Measurements from ENCODE around the gene NR2C2. TPM values are rescaled to one million over a fixed set of nuclear protein-coding genes. Genes with fewer than 3 reads are reported as not detected.

NR2C2 gene
- total and polyA plus RNA-seq, 4 donors: 3.3 to 21.8 (median 14.5) TPM

DNA sequence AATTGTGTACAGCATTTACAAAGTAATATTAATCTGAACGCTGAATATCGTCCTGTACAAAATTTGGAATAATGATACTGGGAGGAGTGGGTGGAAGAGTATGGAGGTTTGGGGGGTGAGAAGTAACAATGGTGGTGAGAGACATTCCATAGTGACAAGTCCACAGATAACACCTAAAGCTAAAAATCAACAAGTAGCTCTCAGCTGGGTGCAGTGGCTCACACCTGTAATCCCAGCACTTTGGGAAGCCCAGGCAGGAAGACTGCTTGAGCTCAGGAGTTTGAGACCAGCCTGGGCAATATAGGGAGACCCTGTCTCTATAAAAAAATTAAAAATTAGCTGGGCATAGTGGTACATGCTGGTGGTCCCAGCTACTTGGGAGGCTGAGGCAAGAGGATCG lies 112.6 kb downstream of the NR2C2 start:
- H3K9ac ChIP-seq (ENCODE audit: low read depth in 1 of 2, low read length in 2 of 2): no peak overlapping the region
- 96% methylated on average over 3 of the region's 3 CpGs for WGBS
- no peak for DNase-seq (ENCODE audit: low spot score)

DNA sequence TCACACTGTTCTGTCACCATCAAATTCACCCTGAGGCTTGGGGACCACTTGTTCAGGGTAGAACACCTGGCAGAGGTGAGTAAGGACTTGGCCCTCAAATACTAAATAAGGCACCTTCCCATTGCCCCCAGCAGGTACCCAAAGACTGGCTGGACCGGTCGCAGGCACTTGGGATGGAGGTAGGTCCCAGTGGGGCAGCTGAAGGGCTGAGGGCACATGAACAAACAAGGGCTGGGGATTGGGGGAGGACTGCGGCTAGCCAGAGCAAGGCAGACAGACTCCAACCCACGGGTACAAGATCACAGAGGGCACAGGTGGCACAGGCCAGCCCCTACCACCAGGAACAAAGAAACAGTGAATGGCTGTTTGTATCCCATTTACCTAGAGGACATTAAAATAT lies 115.9 kb downstream of the NR2C2 start:
- Histone ChIP-seq H3K36me3 (ENCODE audit: control insufficient read depth in 4 of 4, insufficient read depth in 3 of 4, low read depth in 1 of 4, low read length in 3 of 4) (peaks cover 0 to 10% (median 8%) of the 10 kb centered on the region in 4 donors), H3K9me3 (ENCODE audit: control insufficient read depth in 4 of 4, low read length in 3 of 4) (no peaks in the 10 kb centered on the region), H3K27ac (ENCODE audit: low read depth in 1 of 2, low read length in 2 of 2) (peak overlapping the region; percentile 3 to 37), H3K9ac (ENCODE audit: low read depth in 1 of 2, low read length in 2 of 2) (peak overlapping the region in 1 of 2 donors; percentile 93), H3K4me1 (ENCODE audit: control insufficient read depth in 4 of 4, insufficient read depth in 4 of 4, low read length in 3 of 4) (peaks cover 3 to 16% (median 15%) of the 10 kb centered on the region in 4 donors), H3K27me3 (ENCODE audit: control insufficient read depth in 4 of 4, insufficient read depth in 4 of 4, low read length in 3 of 4) (no peaks in the 10 kb centered on the region), H3K4me3 (ENCODE audit: low read depth in 1 of 3, low read length in 3 of 3) (peak overlapping the region in 1 of 3 donors; percentile 92)
- 62% methylated on average over 4 of the region's 4 CpGs for WGBS
- no peak for DNase-seq (ENCODE audit: low spot score)
- TF ChIP-seq NR2F2 (IDR thresholded peaks at IDR 0.05) (no peak), GABPA (IDR thresholded peaks at IDR 0.05 in 1 of 2, conservative IDR thresholded peaks at IDR 0.05 in 1 of 2) (no peak), TAF1 (conservative IDR thresholded peaks at IDR 0.05) (no peak), SP1 (IDR thresholded peaks at IDR 0.05) (no peak), FOXA1 (IDR thresholded peaks at IDR 0.05) (no peak), EGR1 (IDR thresholded peaks at IDR 0.05; ENCODE audit: low read depth in 2 of 2) (no peak), HNF4G (IDR thresholded peaks at IDR 0.05) (no peak), RAD21 (IDR thresholded peaks at IDR 0.05) (no peak), RXRA (IDR thresholded peaks at IDR 0.05) (no peak), YY1 (IDR thresholded peaks at IDR 0.05) (no peak)
- TF ChIP-seq, protein P1, sequence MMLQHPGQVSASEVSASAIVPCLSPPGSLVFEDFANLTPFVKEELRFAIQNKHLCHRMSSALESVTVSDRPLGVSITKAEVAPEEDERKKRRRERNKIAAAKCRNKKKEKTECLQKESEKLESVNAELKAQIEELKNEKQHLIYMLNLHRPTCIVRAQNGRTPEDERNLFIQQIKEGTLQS (IDR thresholded peaks at IDR 0.05): no peak
- TF ChIP-seq, protein P2, sequence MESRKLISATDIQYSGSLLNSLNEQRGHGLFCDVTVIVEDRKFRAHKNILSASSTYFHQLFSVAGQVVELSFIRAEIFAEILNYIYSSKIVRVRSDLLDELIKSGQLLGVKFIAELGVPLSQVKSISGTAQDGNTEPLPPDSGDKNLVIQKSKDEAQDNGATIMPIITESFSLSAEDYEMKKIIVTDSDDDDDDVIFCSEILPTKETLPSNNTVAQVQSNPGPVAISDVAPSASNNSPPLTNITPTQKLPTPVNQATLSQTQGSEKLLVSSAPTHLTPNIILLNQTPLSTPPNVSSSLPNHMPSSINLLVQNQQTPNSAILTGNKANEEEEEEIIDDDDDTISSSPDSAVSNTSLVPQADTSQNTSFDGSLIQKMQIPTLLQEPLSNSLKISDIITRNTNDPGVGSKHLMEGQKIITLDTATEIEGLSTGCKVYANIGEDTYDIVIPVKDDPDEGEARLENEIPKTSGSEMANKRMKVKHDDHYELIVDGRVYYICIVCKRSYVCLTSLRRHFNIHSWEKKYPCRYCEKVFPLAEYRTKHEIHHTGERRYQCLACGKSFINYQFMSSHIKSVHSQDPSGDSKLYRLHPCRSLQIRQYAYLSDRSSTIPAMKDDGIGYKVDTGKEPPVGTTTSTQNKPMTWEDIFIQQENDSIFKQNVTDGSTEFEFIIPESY (IDR thresholded peaks at IDR 0.05): no peak
- TF ChIP-seq, protein P3, sequence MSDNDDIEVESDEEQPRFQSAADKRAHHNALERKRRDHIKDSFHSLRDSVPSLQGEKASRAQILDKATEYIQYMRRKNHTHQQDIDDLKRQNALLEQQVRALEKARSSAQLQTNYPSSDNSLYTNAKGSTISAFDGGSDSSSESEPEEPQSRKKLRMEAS (IDR thresholded peaks at IDR 0.05): no peak

More for the DNA sequence above, 112.6 kb downstream of the NR2C2 start:
- H3K27ac ChIP-seq (ENCODE audit: low read depth in 1 of 2, low read length in 2 of 2): no peak overlapping the region
- peaks cover 6 to 22% (median 10%) of the 10 kb centered on the region in 4 donors for H3K36me3 ChIP-seq (ENCODE audit: control insufficient read depth in 4 of 4, insufficient read depth in 3 of 4, low read depth in 1 of 4, low read length in 3 of 4)
- H3K27me3 ChIP-seq (ENCODE audit: control insufficient read depth in 4 of 4, insufficient read depth in 4 of 4, low read length in 3 of 4): no peaks in the 10 kb centered on the region
- peaks cover 3 to 16% (median 15%) of the 10 kb centered on the region in 4 donors for H3K4me1 ChIP-seq (ENCODE audit: control insufficient read depth in 4 of 4, insufficient read depth in 4 of 4, low read length in 3 of 4)
- H3K9me3 ChIP-seq (ENCODE audit: control insufficient read depth in 4 of 4, low read length in 3 of 4): no peaks in the 10 kb centered on the region
- TF ChIP-seq GABPA (IDR thresholded peaks at IDR 0.05 in 1 of 2, conservative IDR thresholded peaks at IDR 0.05 in 1 of 2) (no peak), HNF4A (conservative IDR thresholded peaks at IDR 0.05) (no peak), EGR1 (IDR thresholded peaks at IDR 0.05; ENCODE audit: low read depth in 2 of 2) (no peak)
- H3K4me3 ChIP-seq (ENCODE audit: low read depth in 1 of 3, low read length in 3 of 3): no peak overlapping the region

DNA sequence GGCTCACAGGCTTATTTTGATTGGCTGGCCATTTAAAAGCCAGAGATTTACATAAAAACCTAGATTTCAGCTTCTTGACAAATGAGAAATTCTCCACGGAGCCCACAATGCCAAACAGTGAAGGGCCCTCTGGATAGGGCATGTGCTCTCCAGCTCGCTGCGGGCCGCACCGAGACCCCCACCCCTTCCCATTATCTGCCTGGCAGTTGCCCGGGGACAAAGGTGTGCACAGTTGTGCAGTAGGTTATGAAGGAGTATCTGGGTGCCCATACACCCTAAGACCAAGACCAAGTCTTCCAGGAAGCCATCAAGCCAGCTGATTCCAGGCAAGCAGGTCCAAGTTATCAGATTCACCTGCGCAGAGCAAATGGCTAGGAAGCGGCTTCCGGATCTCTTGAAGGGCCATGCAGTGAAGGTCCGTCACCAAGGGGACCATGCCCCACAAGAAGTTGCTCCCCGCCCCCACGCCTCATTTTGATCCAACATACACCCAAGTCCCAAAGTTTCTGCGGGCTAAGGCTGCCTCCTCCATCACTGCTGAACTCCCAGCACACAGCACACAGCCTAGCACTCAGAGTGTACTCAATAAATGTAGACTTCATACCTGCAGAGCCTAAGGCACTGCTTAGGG lies 116.4 kb downstream of the NR2C2 start:
- Histone ChIP-seq H3K36me3 (ENCODE audit: control insufficient read depth in 4 of 4, insufficient read depth in 3 of 4, low read depth in 1 of 4, low read length in 3 of 4) (peaks cover 0 to 6% (median 5%) of the 10 kb centered on the region in 4 donors), H3K9me3 (ENCODE audit: control insufficient read depth in 4 of 4, low read length in 3 of 4) (no peaks in the 10 kb centered on the region), H3K27ac (ENCODE audit: low read depth in 1 of 2, low read length in 2 of 2) (peak overlapping the region; percentile 92 to 98), H3K9ac (ENCODE audit: low read depth in 1 of 2, low read length in 2 of 2) (peak overlapping the region in 1 of 2 donors; percentile 93), H3K4me3 (ENCODE audit: low read depth in 1 of 3, low read length in 3 of 3) (peak overlapping the region; percentile 74 to 98 (median 92)), H3K4me1 (ENCODE audit: control insufficient read depth in 4 of 4, insufficient read depth in 4 of 4, low read length in 3 of 4) (peaks cover 3 to 16% (median 15%) of the 10 kb centered on the region in 4 donors), H3K27me3 (ENCODE audit: control insufficient read depth in 4 of 4, insufficient read depth in 4 of 4, low read length in 3 of 4) (no peaks in the 10 kb centered on the region)
- WGBS: 90% methylated on average over 13 of the region's 13 CpGs
- DNase-seq (ENCODE audit: low spot score): no peak
- TF ChIP-seq HNF4A (conservative IDR thresholded peaks at IDR 0.05): no peak
